Measurements from ENCODE around the gene RPS6KB2.
"Not testable (repeated sequence)": the region's sequence is repeated elsewhere in the genome, so short reads cannot be mapped to it uniquely, and the experiment has no call there.

RPS6KB2 gene

GRCh38 chr11:67396587-67397389, 31.5 kb upstream of the RPS6KB2 start:
- in situ Hi-C loops (cut with MboI; ENCODE audit: low sequenced_read_pairs), result no loop called here

- in situ Hi-C loops (cut with MboI; ENCODE audit: low sequenced_read_pairs), result no loop called here
Measured at GRCh38 chr11:67397536-67397935, 30.8 kb upstream of the RPS6KB2 start.

- in situ Hi-C loops (cut with MboI; ENCODE audit: low sequenced_read_pairs), result no loop called here
Measured at GRCh38 chr11:67397986-67398660, 30.2 kb upstream of the RPS6KB2 start.

GRCh38 chr11:67398661-67399563, 29.4 kb upstream of the RPS6KB2 start:
- in situ Hi-C loops (cut with MboI; ENCODE audit: low sequenced_read_pairs), result no loop called here

GRCh38 chr11:67400251-67400941, 27.9 kb upstream of the RPS6KB2 start:
- in situ Hi-C loops (cut with MboI; ENCODE audit: low sequenced_read_pairs), result no loop called here

- in situ Hi-C loops (cut with MboI; ENCODE audit: low sequenced_read_pairs), result no loop called here
Measured at GRCh38 chr11:67400942-67401494, 27.3 kb upstream of the RPS6KB2 start.

- in situ Hi-C loops (cut with MboI; ENCODE audit: low sequenced_read_pairs), result no loop called here
Measured at GRCh38 chr11:67401495-67402191, 26.7 kb upstream of the RPS6KB2 start, which contains the start of gene PPP1CA. TSS of gene PPP1CA (minus strand) at chr11:67401858. CDS start at chr11:67401782, 76 bp downstream.

- in situ Hi-C loops (cut with MboI; ENCODE audit: low sequenced_read_pairs), result not testable (repeated sequence)
Measured at GRCh38 chr11:67402192-67402839, 26.0 kb upstream of the RPS6KB2 start.

GRCh38 chr11:67403085-67403484, 25.2 kb upstream of the RPS6KB2 start:
- in situ Hi-C loops (cut with MboI; ENCODE audit: low sequenced_read_pairs), result not testable (repeated sequence)

GRCh38 chr11:67404515-67405195, 23.6 kb upstream of the RPS6KB2 start:
- in situ Hi-C loops (cut with MboI; ENCODE audit: low sequenced_read_pairs), result no loop called here

GRCh38 chr11:67405196-67405567, 23.1 kb upstream of the RPS6KB2 start:
- in situ Hi-C loops (cut with MboI; ENCODE audit: low sequenced_read_pairs), result no loop called here

- in situ Hi-C loops (cut with MboI; ENCODE audit: low sequenced_read_pairs), result no loop called here
Measured at GRCh38 chr11:67405688-67406339, 22.5 kb upstream of the RPS6KB2 start.

GRCh38 chr11:67406420-67406968, 21.8 kb upstream of the RPS6KB2 start:
- in situ Hi-C loops (cut with MboI; ENCODE audit: low sequenced_read_pairs), result no loop called here

- in situ Hi-C loops (cut with MboI; ENCODE audit: low sequenced_read_pairs), result no loop called here
Measured at GRCh38 chr11:67406969-67407687, 21.2 kb upstream of the RPS6KB2 start.

GRCh38 chr11:67407688-67408163, 20.6 kb upstream of the RPS6KB2 start:
- in situ Hi-C loops (cut with MboI; ENCODE audit: low sequenced_read_pairs), result no loop called here

- in situ Hi-C loops (cut with MboI; ENCODE audit: low sequenced_read_pairs), result no loop called here
Measured at GRCh38 chr11:67408437-67409200, 19.7 kb upstream of the RPS6KB2 start.
